Measurements from ENCODE around the gene CTNND1.
"Not testable (repeated sequence)": the region's sequence is repeated elsewhere in the genome, so short reads cannot be mapped to it uniquely, and the experiment has no call there.

The CTNND1 gene

GRCh38 chr11:57802411-57802810 is 40.8 kb downstream of the CTNND1 start:
- no peak for TF ChIP-seq JUND (IDR thresholded peaks at IDR 0.05; ENCODE audit: low read depth)

GRCh38 chr11:57804466-57804865 is 42.9 kb downstream of the CTNND1 start:
- in situ Hi-C loops (cut with HindIII; ENCODE audit: low pct_unique_long_range_greater_than_20kb, low sequenced_read_pairs): no loop called here
- no peak for TF ChIP-seq JUND (IDR thresholded peaks at IDR 0.05; ENCODE audit: low read depth)

More at GRCh38 chr11:57802411-57802810, 40.8 kb downstream of the CTNND1 start:
- in situ Hi-C loops (cut with HindIII; ENCODE audit: low pct_unique_long_range_greater_than_20kb, low sequenced_read_pairs): no loop called here
- no peak for DNase-seq (ENCODE audit: low read depth in 1 of 2, low spot score in 1 of 2)

GRCh38 chr11:57805780-57806179 is 44.2 kb downstream of the CTNND1 start:
- no peak for DNase-seq (ENCODE audit: low read depth in 1 of 2, low spot score in 1 of 2)
- in situ Hi-C loops (cut with HindIII; ENCODE audit: low pct_unique_long_range_greater_than_20kb, low sequenced_read_pairs): no loop called here
- no peak for TF ChIP-seq JUND (IDR thresholded peaks at IDR 0.05; ENCODE audit: low read depth)

More at GRCh38 chr11:57804466-57804865, 42.9 kb downstream of the CTNND1 start:
- no peak for DNase-seq (ENCODE audit: low read depth in 1 of 2, low spot score in 1 of 2)

DNA sequence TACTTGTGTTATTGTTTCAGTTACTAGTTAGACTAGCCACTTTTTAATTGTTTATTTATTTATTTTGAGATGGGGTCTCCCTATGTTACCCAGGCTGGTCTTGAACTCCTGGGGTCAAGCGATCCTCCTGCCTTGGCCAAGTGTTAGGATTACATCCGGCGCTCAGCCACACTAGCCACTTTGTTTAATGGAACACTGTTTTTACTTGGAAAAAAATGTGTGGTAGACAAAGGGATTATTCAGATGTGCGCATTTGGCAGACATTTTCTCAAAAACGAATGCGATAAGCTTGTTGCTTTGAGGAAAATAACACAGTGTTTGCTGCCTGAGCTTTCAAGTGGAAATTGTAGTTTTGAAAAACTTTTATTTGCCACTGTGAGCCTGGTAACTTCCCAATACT is 51.0 kb downstream of the CTNND1 start:
- DNase-seq (ENCODE audit: low read depth in 1 of 2, low spot score in 1 of 2): no peak
- in situ Hi-C loops (cut with HindIII; ENCODE audit: low pct_unique_long_range_greater_than_20kb, low sequenced_read_pairs): no loop called here
- no peak for TF ChIP-seq JUND (IDR thresholded peaks at IDR 0.05; ENCODE audit: low read depth)

- in situ Hi-C loops (cut with HindIII; ENCODE audit: low pct_unique_long_range_greater_than_20kb, low sequenced_read_pairs): no loop called here
- no peak for DNase-seq (ENCODE audit: low read depth in 1 of 2, low spot score in 1 of 2)
- no peak for TF ChIP-seq JUND (IDR thresholded peaks at IDR 0.05; ENCODE audit: low read depth)
Observed at GRCh38 chr11:57815476-57815875, 53.9 kb downstream of the CTNND1 start.

- no peak for DNase-seq (ENCODE audit: low read depth in 1 of 2, low spot score in 1 of 2)
- TF ChIP-seq JUND (IDR thresholded peaks at IDR 0.05; ENCODE audit: low read depth): no peak
- in situ Hi-C loops (cut with HindIII; ENCODE audit: low pct_unique_long_range_greater_than_20kb, low sequenced_read_pairs): no loop called here
Observed at GRCh38 chr11:57815877-57816276, 54.3 kb downstream of the CTNND1 start.

- no peak for TF ChIP-seq JUND (IDR thresholded peaks at IDR 0.05; ENCODE audit: low read depth)
- in situ Hi-C loops (cut with HindIII; ENCODE audit: low pct_unique_long_range_greater_than_20kb, low sequenced_read_pairs): no loop called here
- DNase-seq (ENCODE audit: low read depth in 1 of 2, low spot score in 1 of 2): no peak
Observed at GRCh38 chr11:57818812-57819211, 57.2 kb downstream of the CTNND1 start.

GRCh38 chr11:57819252-57819979 is 57.8 kb downstream of the CTNND1 start:
- no peak for DNase-seq (ENCODE audit: low read depth in 1 of 2, low spot score in 1 of 2)
- in situ Hi-C loops (cut with HindIII; ENCODE audit: low pct_unique_long_range_greater_than_20kb, low sequenced_read_pairs): no loop called here
- TF ChIP-seq JUND (IDR thresholded peaks at IDR 0.05; ENCODE audit: low read depth): no peak

- DNase-seq (ENCODE audit: low read depth in 1 of 2, low spot score in 1 of 2): no peak
- TF ChIP-seq JUND (IDR thresholded peaks at IDR 0.05; ENCODE audit: low read depth): no peak
- in situ Hi-C loops (cut with HindIII; ENCODE audit: low pct_unique_long_range_greater_than_20kb, low sequenced_read_pairs): no loop called here
Observed at GRCh38 chr11:57823859-57824258, 62.3 kb downstream of the CTNND1 start.

GRCh38 chr11:57834852-57835251 is 73.2 kb downstream of the CTNND1 start:
- TF ChIP-seq JUND (IDR thresholded peaks at IDR 0.05; ENCODE audit: low read depth): no peak
- in situ Hi-C loops (cut with HindIII; ENCODE audit: low pct_unique_long_range_greater_than_20kb, low sequenced_read_pairs): no loop called here
- no peak for DNase-seq (ENCODE audit: low read depth in 1 of 2, low spot score in 1 of 2)

DNA sequence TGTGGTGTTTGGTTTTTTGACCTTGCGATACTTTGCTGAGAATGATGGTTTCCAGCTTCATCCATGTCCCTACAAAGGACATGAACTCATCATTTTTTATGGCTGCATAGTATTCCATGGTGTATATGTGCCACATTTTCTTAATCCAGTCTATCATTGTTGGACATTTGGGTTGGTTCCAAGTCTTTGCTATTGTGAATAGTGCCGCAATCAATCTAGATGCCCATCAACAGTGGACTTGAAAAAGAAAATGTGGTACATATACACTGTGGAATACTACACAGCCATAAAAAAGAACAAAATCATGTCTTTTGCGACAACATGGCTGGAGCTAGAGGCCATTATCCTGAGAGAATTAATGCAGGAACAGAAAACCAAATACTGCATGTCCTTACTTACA is 77.0 kb downstream of the CTNND1 start:
- DNase-seq (ENCODE audit: low read depth in 1 of 2, low spot score in 1 of 2); in situ Hi-C loops (cut with HindIII; ENCODE audit: low pct_unique_long_range_greater_than_20kb, low sequenced_read_pairs): not testable (repeated sequence)

DNA sequence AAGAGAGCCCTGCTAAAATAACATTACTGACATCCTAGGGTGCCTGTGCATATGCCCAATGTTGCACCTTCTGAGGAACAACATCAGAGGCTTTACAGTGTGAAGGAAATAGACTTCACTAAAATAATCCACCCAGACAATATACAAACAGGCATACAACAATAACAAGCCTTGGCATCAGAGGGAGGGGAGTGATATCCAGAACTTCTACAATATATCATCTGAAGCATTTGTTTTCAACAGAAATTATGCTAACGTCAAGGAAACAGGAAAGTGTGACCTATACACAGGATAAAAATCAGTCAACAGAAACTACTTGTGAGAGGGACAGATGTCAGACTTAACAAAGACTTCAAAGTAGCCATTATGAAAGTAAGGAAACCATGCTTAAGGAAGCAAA is 81.3 kb downstream of the CTNND1 start:
- in situ Hi-C loops (cut with HindIII; ENCODE audit: low pct_unique_long_range_greater_than_20kb, low sequenced_read_pairs): no loop called here
- DNase-seq (ENCODE audit: low read depth in 1 of 2, low spot score in 1 of 2): no peak
- no peak for TF ChIP-seq JUND (IDR thresholded peaks at IDR 0.05; ENCODE audit: low read depth)

- in situ Hi-C loops (cut with HindIII; ENCODE audit: low pct_unique_long_range_greater_than_20kb, low sequenced_read_pairs): no loop called here
- no peak for TF ChIP-seq JUND (IDR thresholded peaks at IDR 0.05; ENCODE audit: low read depth)
- no peak for DNase-seq (ENCODE audit: low read depth in 1 of 2, low spot score in 1 of 2)
Observed at GRCh38 chr11:57867966-57868365, 106.4 kb downstream of the CTNND1 start.

- no peak for TF ChIP-seq JUND (IDR thresholded peaks at IDR 0.05; ENCODE audit: low read depth)
- in situ Hi-C loops (cut with HindIII; ENCODE audit: low pct_unique_long_range_greater_than_20kb, low sequenced_read_pairs): no loop called here
- DNase-seq (ENCODE audit: low read depth in 1 of 2, low spot score in 1 of 2): no peak
Observed at GRCh38 chr11:57868491-57868890, 106.9 kb downstream of the CTNND1 start.
